DMS53 treated with DMSO at 0.1 percent for 48 hours (cell line): Measurements from ENCODE around the gene HELZ.
"Not testable (repeated sequence)": the region's sequence is repeated elsewhere in the genome, so short reads cannot be mapped to it uniquely, and the experiment has no call there.

Source experiments
- DNase-seq: peaks from one replicate; lab custom pipeline; 2025; ENCODE audit not compliant: unreplicated experiment; lab: John Stamatoyannopoulos, UW

Gene HELZ

DNA sequence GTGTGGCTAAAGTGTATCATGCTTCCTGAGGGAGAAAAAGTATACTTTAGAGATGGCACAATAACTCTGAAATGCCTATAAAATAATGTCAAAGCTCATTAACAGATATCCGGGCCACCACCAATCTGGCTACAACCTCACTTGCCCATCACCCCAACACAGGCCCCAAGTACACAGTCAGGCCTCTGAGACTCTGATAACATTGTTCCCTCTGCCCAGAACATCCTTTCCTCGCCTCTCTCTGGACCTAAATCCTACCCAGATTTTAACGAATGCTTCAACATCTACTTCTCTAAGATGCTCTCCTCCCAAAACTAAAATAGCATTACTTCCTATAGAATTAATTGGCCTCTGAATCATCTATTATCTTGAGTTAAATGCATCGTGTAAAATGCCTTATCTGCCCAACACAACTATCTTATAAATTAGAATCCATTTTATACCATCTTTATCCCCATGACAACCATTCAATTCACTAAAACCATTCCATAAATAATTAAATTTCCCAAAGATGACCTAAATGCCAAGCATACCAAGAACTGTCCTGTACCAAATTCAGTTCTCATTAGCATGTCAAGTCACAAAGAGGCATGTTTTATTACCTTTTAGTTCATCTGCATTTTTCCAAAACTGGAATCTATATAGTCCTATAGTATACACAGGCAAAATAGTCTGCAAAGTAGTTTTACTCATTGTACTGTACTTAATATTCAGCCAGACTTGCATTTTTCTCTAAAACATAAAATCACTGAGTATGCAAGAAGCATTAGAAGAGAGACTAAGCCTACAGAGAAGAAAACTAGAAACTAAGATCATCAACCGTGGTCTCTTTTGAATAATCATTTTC is 15.7 kb downstream of the HELZ start:
- no peak for DNase-seq

DNA sequence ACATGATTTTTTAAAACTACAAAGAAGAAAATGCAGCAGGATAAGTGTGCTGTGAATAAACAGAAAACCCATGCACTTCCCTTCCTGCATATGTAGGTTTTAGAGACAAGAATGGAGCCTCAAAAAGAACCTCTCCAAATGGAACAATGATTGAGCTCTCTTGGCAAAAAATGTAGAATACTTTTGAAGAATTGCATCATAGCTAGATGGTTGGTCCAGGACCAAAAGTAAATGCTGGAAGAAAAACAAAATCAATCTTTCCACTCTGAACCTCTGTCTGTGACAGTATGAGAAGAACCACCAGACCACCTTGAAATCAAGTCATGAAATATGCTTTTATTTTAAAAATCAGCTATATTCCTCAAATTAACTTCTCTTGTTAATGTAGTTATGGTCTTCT is 17.5 kb downstream of the HELZ start:
- DNase-seq = no peak

DNA sequence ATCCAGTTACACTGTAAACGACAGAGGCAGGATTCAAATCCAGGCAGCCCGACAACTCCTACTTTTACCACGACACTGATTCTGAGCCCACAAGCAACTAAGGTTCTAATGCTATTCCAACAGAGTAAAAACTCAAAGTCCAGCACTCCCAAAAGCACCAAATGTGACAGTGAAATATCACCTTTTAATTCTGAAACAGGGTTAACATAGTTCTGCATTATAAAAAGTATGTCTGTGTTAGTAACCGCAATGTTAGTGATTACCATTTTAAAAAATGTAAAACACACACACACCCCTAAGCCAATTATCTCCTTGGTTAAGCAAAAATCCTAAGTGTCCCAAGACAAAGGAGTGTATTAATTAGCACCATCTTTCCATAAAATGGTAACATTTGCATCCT is 19.7 kb downstream of the HELZ start:
- no peak for DNase-seq

DNA sequence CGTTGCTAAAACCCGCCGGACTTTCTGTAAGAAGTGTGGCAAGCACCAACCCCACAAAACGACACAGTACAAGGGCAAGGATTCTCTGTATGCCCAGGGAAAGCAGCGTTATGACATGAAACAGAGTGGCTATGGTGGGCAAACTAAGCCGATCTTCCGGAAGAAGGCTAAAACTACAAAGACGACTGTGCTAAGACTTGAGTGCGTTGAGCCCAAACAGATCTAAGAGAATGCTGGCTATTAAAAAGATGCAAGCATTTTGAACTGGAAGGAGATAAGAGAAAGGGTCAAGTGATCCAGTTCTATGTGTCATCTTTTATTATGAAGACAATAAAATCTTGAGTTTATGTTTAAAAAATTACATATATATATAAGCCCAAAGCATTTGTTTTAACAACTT is 20.3 kb downstream of the HELZ start:
- DNase-seq = no peak

DNA sequence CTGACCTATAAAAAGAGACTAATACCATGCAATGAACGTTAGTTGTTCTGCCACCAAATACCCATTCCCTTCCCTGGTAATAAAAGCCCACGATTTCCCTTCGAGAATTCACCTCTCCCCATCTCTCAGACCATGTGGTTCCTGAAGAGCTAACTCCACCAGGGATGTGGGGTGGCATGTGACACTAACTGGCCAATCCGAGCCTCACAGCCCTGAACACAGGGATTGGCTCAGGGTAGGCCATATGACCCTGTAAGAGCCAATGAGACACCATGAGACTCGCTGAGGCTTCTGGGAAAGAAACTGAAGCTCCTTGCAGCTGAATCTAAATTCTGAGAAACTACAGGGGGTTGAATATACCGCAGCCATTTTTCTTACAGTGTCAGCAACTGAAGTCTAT is 21.1 kb downstream of the HELZ start:
- no peak for DNase-seq

DNA sequence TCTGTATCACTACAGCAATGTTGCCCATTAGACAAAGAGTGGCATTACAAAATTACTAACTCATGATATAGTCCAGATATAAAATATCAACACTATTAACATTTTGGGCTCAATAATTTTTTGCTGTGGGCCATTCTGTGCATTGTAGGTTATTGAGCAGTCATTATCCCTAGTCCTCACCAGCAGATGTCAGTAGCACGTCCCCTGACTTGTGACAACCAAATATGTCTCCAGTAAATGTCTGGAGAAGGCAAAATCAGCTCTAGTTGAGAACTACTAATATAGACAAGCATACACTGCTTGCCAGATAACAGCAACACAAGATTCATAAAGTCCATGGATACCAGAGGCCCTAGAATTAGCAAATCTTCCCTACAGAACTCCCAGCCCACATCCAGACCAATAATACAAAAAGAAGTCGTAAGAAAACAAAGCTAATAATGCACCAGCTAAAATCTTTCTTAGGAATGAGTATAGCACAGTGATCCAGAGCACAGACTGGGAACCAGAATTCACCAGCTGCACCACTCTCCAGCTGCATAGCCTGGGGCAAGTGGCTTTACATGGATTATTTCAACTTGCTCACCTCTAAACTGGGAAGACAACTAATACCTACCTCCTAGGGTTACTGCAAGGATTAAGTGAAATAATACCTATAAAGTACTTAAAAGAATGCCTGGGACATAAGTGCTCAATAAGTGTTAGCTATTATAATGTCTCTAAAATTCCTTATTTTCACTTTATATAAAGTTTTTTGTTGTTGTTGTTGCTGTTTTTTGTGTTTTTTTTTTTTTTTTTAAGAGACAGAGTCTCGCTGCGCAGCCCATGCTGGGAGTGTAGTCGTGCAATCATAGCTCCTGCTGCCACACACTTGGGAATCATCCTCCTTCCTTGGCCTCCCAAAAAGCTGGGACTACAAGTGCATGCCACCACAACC is 23.7 kb downstream of the HELZ start:
- peak; percentile 26 for DNase-seq

DNA sequence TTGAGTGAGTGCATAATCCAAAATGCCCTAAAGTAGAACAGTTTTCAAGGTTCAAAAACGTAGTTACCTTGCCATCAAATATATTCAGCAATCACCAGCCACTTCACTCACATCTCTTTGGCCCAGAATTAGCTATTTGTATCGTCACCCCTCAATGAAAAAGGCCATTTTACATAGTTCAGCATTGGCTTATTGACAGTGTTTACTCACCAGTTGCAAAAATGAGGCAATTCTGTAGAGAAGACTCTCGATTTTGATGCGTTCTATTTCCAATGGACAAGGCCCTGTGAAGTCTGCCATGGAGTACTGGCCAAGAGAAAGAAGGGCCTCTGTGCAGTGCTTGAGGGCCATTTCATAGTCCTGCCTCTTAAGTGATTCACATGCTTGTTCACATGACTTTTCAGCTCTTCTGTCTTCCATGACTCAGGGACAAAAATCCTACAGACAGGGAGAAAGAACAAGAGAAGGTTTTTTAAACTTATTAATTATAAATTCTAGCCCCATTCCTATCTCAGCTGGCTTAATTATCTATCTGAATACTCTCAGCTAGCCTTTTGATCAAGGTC is 26.5 kb downstream of the HELZ start:
- no peak for DNase-seq

DNA sequence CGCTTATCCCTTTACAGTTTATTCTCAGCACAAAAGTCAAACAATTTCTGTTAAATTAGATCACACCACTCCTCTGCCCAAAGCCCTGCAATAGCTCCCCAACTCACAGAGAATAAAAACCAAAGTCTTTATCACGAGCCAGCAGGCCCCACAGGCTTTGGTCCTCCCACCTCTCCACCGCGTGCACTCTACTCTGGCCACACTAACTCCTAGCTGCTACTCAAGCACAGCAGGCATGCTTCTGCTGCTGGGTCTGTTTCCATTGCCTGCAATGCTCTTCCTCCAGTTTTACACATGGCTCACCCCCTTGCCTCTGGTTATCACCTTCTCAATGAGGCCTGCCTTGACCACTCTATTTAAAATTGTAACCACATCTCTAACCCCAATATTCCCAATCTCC is 27.6 kb downstream of the HELZ start:
- no peak for DNase-seq

DNA sequence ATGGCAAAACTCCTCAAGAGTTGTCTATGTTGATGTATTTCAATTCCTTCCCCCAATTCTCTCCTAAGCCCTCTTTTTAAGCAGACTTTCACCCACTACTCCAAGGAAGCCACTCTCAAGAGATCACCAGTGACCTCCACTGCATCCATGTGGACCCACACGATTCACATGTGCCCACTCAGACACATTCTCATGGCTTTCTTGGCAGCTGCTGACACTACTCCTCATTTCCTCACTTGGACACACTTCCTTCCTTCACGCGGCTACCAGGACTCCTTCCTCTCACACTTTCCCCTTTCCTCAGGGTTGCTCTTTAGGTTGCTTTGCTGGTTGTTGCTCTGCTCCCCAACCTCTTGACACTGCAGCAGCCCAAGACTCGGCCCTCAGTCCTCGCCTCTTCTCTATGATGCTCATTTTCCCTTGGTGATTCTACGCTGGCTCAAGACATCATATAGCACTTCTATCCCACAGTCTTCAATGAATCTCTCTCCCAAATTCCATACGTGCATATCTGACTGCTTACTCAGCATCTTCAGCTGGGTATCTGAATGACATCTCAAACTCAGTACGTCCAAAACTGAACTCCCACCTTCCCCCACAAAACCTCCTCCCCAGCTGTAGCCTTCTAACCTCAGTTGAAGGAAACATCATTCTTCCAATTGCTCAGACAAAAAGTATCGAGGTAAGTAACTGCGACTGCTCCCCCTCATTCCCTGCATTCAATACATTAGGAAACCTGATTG is 28.2 kb downstream of the HELZ start:
- no peak for DNase-seq

DNA sequence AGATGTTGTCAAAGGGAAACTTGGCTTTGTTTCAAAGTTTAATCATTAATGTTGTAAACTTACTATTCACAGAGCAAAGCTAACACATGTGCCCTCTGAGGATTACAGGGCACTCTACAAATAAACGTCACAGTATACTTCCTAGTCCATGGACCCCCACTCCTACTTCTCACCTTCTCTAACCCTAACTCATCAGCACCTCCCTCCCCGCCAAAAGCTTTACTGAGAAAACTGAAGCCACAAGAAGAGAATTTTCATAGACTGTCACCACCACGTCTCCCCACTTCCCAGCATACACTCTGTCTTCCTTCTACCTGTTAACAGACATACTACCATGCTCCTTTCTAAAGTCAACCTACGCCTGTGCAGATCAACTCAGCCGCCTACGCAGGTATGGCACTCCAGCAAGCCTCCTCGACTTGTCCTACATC is 29.0 kb downstream of the HELZ start:
- DNase-seq = no peak

DNA sequence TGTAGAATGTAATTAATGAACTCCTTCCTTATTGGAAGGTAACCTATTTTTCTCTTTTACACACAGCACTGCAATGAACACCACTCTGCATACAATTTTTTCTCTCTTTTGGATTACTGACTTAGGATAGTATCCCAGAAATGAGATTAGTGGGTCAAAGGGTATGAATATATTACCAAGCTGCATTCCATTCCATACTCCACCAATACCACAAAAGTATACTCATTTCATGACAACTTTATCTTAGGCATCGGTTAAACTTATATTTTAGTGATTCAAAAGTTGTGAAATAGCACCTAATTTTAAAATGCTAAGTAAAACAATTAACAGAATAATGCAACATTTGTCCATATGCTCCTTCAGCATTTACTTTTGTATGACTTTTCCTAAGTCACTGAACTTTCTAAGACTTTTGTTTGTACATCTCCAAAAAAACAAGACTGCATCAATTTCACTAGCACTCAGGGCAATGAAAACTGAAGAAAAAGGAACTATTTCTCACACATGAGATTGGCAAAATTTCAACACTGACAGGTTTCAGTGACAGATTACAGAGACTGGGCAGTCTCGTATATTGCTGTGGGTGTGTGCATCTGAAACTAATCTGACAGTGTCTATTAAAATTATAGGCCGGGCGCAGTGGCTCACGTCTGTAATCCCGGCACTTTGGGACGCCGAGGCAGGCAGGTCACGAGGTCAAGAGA is 32.1 kb downstream of the HELZ start:
- DNase-seq = no peak

DNA sequence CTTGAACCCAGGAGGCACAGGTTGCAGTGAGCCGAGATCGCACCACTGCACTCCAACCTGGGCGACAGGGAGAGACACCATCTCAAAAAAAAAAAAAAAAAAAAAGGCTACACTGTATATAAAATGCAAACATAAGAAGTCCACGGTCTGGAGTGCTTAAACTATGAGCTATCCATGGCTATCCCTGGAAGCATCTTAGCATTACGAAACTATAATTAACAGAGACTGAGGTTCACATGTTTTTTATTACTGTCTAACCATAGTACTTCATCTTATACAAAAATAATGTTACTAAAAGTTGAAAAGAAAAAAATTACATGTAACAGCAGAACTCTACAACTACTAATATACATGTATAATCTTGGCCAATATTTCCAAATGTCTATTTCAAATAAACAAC is 32.8 kb downstream of the HELZ start:
- no peak for DNase-seq

DNA sequence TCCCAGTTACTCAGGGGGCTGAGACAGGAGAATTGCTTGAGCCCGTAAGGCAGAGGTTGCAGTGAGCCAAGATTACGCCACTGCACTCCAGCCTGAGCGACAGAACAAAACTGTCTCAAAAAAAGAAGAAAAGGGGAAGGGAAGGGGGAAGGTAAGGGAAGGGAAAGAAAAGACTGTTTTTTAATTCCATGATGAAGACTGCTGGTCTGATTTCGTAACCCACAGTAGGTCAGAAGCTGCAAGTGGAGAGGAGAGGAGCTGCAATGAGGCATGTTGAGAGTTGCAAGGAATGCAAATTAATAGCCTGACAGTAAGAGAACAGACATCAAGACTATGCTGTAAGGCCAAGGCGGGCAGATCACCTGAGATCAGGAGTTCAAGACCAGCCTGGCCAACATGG is 33.3 kb downstream of the HELZ start:
- DNase-seq = no peak

DNA sequence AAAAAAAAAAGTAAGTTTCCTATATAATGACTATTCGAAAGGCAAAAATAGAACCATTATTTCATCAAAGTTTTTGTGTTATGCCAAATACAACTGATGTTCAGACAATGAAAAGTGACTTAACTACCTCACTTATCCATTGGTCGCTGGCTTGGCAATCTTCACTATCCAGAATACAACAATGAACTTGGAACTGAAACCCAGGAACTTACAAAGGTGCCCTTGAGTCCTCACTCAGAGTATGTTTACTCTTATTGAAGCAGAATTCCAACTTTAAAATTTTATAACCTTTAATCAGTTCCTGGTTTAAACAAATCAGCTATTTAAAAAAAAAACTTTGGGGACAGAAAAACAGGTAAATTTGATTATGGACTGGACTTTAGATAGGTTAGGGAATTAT is 34.1 kb downstream of the HELZ start:
- DNase-seq = no peak

DNA sequence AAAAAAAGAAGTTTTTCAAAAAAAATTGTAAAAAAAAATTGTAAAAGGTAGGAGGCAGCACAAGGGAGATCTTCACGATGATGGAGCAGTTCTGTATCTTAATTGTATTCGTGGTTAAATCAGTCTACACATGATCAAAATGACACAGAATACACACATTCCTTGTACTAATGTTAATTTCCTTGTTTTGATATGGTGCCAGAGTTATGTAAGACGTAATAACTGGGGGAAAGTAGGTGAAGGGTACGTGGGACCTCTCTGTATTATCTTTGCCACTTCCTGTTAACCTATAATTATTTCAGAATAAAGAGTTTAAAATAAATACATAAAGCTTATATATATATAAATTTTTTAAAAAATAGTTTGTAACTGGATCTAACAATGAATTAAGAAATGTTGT is 36.8 kb downstream of the HELZ start:
- no peak for DNase-seq

DNA sequence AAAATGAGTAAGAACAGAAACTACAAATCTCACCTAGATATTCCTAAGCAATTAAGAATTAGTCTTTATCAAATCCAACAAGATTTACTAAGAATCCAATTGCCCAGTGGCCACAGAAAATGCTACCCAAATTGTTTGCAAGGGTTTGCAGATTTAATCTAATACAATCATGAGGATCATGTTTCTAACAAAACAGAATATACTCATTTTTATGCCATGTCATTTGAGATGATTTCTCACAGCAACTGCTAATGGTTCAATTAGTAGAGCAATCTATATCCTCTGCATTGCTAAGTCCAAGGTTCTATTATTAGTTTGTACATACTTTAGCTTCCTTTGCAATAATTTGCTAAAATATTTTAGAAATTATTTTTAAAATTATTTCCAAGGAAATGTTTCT is 41.2 kb downstream of the HELZ start:
- DNase-seq = no peak

DNA sequence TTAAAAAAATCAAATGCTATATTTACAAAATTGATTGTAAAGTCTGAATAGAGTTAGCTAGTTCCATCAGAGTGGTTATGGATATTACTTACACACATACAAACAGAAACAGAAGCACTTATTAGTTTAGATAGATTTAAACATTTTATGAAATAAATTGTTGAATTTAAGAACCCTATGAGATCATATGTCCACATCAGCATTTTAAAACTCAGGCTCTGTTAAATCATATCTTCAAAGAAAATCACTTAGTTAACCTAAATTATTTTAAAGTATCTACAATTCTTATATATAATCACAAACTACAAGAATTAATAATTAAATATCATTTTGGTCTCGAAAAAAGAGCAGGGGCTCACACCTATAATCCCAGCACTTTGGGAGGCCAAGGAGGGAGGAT is 42.5 kb downstream of the HELZ start:
- no peak for DNase-seq

DNA sequence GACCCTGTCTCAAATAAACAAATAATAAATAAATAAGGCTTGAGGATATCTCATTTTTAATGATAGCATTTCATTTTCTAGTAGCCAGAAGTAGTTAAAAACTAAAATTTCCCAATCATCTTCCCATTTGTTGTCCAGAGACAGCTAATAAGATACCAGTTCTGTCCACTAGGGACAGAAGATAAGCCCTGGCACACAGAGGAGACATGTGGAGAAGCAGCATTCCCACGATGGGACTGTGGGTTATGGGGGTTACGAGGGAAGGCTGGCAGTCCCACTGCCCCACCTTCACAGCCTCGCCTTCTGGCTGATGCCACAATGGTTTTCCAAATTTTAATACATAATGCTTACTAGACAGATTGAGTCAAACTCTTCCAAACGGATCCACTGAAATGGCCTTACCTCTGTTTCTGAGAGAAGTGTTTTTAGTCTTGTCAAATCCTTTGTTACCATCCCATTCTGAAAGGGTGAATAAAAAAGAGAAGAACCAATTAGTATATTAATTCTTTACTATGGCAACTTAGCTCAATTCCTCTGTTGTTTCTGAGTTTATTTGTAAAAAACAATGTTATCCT is 44.2 kb downstream of the HELZ start:
- DNase-seq = no peak

DNA sequence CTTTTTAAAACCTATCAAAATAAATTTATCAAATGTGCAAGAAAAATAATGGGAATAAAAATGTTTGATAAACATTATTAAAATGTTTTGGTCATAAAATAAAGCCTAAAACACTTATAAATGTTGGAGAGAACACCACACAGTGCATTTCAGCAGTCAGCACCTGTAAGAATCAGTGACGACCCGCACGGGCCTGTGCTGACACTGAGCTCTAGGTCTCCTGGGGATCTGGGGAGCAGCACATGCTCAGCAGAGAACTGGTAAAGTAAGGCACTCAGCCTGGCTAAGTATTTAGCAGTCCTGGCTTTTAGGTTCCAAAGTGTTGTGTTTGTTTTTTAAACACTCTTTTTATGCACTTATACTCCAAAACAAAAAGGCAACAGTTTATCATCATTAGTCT is 46.9 kb downstream of the HELZ start:
- DNase-seq = no peak

DNA sequence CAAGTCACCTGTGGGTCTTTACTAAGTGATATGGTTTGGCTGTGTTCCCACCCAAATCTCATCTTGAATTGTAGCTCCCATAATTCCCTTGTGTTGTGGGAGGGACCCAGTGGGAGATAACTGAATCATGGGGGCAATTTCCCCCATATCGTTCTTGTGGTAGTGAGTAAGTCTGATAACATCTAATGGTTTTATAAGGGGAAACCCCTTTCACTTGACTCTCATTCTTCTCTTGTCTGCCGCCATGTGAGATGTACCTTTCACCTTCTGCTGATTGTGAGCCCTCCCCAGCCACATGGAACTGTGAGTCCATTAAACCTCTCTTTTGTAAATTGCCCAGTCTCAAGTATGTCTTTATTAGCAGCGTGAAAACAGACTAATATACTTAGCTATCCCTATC is 48.0 kb downstream of the HELZ start:
- DNase-seq = not testable (repeated sequence)
